COR-L47 (cell line): ENCODE measurements around the gene TTC23L.
A peak's percentile ranks its signal among the peaks of the same experiment; 100 is the strongest.
"Not testable (repeated sequence)": the region's sequence is repeated elsewhere in the genome, so short reads cannot be mapped to it uniquely, and the experiment has no call there.

Source experiments
- DNase-seq: peaks from one replicate; lab custom pipeline; 2025; lab: John Stamatoyannopoulos, UW

The TTC23L gene

DNA sequence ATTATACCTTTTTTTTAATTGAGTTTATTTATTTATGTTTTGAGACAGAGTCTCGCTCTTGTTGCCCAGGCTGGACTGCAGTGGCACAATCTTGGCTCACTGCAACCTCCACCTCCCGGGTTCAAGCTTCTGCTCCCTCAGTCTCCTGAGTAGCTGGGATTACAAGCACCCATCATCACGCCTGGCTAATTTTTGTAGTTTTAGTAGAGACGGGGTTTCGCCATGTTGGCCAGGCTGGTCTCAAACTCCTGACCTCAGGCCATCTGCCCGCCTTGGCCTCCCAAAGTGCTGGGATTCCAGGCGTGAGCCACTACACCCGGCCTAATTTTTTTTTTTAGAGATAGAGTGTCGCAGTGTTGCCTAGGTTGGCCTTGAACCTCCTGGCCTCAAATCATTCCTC lies 84.3 kb downstream of the TTC23L start:
- not testable (repeated sequence) for DNase-seq

DNA sequence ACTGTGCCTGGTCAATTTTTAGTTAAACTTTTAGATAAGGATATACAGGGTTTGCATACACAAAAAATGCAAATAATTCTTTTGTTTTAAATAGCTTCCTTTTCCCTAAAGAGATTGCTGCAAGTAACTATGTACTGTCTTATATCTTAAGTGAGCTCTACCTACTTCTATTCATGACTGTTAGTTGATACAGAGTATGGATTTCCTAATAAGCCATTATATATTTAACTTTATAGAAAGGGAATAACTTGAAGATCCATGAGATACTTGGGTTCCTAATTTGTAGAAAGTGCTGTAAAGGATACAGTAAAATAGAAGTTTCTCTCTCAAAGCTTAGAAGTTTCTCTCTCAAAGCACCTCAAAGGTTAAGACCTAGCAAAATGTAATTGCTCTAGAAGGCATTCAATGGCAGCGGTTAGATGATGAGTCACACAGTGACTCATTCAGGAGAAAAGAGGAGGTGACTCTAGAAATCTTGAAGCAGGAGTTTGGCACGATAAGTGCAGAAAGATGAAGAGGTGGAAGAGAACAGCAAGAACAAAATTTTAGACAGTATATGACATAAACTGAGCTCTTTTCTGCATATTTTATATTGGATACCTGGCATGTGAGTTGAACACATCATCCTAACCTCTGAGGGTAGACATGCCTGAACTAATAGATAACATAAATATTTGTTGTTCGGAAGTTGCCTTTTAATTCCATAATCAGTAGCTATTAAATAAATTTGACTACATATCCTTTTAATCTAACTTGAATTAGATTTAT lies 84.9 kb downstream of the TTC23L start:
- DNase-seq: no peak

DNA sequence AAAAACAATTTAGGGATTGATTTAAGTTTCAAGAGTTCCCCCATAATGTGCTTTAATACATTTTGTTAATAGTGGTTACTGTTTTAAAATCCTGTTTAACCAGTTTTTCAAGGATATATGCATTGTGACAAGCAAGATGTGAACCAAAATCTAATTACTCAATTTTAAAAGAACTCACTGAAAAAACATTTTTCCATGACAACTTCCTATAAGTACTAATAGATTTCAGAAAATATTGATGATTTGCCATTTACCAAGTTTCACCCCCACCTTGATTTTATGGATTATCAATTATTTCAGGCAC lies 85.5 kb downstream of the TTC23L start:
- DNase-seq: no peak

DNA sequence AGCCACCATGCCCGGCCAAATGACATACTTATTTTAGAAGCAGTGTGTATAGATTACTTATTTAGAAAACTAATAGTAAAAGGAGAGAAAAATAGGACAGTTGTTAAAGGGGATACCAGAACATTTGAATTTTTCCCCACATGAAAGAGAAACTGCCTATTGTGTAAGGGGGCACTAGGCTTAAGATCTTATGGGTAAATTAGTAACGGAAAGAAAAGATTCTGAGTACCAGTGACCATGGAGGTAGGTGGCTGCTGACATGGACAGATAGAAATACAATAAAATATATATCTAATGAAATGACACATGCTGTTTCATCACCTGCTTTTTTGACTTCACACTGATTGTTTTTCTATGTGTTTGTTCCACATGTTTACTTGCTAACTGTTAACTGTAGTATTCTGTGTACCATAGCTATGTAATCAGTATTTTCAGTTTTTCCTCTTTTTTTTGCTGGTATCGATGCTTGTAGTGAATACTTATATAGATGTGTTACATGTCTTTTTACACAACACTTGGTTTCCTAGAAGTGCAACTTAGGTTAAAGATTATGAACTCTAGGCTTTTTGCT lies 87.4 kb downstream of the TTC23L start:
- no peak for DNase-seq

DNA sequence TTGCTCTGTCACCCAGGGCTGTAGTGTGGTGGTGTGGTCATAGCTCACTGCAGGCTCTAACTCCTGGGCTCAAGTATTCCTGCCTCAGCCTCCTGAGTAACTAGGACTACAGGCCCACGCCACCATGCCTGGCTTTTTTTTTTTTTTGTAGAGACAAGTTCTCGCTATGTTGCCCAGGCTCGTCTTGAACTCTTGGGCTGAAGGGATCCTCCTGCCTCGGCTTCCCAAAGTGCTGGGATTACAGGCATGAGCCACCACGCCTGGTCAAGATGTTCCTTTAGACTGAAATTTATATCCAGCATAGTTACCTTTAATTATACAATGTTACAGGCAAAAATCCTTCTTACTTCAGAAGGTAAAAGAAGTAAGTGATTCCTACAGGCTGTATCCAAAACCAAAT lies 88.8 kb downstream of the TTC23L start:
- no peak for DNase-seq

DNA sequence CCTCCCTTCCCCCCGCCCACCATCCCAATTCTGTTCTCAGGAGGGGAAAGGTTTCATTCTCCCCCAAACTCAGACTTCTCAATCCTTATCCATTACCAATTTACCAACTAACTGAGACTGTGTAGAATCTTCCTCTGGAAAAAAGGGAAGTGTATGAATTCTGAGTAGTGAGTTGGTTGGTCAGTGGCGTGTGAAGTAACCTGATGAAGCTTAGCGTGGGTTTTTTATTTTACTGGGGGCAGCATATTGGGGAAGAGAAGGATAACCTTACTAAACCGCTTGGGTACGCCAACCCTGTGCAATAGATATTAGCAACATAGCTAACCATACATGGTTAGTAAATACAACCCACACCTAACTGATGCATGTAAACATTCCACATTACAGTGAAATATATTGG lies 89.3 kb downstream of the TTC23L start:
- no peak for DNase-seq

DNA sequence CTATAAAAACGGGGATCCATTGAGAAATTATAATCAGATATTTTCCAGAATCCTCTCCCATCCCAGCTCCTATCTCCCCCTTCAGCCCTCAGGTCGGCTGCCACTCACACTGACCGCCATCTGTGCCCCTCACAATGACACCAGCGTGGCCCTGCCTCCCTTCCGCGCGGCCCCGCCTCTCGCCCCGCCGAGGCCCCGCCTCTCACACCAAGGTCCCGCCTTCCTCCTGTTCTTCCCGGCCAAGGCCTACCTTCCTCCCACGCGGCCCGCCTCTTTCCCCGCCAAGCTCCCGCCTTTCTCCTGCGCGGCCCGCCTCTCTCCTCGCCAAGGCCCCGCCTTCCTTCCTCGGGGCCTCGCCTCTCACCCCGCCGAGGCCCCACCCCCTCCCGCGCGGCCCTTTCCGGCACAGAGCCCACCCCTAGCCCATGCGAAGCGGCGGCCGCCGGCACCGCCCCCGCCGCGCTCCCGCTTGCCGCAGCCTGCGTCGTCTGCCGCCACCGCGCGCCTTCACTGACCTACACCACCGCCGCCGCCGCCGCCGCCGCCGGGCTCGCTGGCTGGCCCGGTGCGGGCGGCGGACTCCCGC lies 90.3 kb downstream of the TTC23L start, which contains the start of gene DNAJC21:
TSS of gene DNAJC21 (plus strand) at position 426 of the 586 bp plus-strand sequence. CDS start 261 bp downstream, outside the sequence.
- DNase-seq: peak; percentile 90

DNA sequence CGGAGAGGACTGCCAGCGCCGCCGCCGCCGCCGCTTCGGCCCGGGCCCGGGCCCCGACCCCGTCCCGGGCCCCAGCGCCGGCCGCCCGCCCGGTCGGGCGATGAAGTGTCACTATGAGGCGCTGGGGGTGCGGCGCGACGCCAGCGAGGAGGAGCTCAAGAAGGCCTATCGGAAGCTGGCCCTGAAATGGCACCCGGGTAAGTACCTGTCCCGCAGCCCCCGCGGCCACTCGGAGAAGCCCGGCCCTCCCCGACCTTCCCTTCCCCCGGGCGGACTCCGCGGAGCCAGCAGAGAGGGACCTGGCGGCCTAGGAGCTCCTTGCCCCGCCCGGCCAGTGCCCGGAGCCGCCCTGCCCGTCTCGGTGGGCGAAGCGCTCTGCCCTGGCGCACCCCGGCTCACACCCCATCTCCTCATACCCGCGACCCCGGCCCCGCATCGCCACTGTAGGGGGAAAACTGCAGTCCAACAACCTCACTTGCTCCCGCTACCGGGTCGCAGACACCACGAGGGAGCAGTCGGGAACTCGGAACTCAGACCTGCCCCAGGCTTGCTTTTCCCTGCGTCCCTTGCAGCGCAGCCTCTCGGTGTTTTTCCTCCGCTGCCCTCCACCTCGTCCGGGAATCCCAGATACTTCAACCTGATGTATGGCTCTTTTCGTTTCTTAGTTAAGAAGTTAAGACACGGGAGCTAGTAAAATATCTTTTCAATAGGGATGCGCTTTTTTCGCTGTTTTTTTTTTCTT lies 90.9 kb downstream of the TTC23L start:
- peak; percentile 67 for DNase-seq

DNA sequence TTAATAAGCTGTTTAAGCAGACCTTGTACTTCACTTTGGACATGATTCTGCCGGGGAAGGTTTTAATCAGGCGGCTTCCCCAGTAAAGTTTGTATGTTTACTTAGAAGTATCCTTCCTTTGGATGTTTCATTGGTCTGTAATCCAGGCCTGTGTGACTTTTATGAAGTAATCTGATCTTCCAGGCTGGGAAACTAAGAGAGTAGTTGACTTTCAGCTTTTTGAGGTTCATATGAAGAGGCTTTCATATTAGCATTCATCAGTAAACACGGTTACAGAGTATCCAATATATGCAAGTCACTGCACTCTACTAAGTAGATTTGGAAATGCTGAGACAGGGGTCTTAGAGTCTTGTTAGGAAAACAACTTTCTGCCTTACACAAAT lies 91.5 kb downstream of the TTC23L start:
- no peak for DNase-seq

DNA sequence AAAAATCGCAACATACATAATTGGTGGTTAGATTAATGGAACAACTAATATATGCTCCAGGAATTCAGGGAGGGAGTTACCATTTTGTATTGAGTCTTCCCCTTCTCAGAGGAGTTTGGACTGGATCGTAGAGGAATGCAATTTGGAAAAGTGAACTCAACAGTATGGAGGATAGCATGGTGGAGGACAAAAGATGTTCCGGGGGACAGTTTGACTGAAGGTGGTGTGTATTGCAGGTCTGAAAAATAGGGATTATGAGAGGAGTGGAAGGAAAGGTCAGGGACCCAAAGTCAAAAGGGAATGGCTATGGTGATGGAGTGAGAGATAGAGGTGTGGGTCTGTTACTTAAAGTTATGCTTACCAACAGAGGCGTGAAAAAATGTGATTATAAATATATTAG lies 91.9 kb downstream of the TTC23L start:
- DNase-seq: no peak

DNA sequence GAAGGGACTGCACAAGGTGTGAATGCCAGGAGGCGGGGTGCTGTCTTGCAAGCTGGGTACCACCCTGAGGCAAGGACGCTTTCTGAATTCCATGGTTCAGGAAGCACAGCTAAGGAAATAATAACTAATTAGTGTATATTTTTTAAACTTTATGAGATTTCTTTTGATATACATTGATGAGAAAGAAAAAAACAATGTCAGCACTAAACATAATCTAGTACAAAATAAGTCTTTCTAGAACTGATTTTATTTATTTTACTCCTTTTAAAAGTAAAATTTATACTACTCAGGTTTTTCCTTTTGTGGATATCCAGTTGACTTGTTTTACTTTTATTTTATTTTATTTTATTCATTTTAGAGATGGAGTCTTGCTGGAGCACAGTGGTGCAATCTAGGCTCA lies 94.0 kb downstream of the TTC23L start:
- no peak for DNase-seq

DNA sequence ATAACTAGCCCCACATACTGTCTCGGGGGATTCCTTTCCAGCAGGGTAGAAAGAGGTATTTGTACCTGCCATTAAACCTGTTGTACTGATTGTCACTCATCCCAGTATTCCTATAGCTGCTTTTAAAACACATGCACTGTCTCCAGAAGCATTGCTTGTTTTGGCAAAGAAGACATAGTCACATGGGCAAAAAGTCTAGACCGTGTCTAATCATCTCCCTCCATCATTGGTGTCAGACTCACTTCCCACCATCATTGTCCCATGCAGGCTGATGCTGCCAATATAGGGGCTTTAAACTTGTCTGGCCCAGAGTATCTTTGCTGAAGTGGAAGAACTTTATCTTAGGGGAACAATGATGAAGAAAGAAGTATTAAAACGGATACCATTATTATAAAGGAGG lies 103.0 kb downstream of the TTC23L start:
- DNase-seq: no peak

DNA sequence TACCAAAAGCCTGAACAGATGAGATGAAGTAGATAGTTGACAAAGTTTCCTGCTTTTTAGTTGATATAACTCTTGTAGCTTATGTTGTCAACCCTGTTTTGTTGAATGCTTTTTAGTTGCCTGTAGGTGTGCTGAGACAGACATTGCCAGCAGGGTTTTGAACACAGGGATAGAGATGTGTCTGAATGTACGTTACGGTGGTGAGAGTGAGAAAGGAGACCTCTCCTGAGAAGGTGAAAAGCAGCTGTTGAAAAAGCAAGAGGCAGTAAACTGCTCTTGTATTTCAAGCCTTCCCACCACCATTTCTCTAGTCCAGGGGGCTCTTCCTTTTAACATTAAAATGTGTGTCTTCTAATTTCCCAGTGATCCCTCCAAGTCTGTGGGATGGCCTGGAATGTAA lies 105.1 kb downstream of the TTC23L start:
- DNase-seq: no peak

DNA sequence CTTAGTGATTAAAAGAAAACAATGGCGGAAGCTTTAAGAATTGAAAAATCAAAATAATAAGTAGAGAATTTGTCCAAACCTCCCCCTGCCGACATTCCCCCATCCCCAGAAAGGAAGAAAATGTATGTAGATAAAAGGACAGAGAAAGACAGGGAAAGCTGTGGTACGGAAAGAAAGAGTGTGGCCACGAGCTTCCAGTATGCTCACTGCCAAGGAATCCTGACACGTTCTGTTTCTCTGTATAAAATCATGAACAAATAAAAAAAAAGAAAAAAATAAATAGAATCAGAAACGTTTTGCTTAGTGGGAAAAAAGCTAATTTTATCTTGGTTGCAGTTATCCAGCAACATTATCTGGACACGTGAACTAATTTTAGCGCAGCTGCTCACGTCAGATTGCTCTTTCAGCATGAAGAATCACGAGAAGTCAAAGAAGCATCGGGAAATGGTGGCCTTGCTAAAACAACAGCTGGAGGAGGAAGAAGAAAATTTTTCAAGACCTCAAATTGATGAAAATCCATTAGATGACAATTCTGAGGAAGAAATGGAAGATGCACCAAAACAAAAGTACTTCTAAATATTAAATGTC lies 105.6 kb downstream of the TTC23L start:
- no peak for DNase-seq
